ENCODE results near the gene RASA3.

Gene RASA3

DNA sequence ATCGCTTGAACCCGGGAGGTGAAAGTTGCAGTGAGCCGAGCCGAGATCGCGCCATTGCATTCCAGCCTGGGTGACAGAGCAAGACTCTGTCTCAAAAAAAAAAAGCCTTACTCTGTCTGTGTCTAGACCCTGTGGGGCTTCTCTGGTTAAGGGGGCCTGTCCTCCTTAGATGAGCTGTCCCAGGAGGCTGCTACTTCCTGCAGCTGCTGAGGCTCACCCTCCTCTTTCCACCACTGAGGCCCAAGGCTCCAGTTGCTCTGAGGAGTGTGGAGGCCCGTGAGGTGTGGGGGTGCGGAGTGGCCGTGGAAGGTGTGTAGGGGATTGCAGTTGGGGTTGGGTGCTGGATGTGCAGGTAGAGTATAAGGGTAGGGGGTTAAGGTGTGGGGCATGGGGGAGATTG lies 22.1 kb upstream of the RASA3 start:
- no peaks in the 10 kb centered on the region for H3K36me3 ChIP-seq (ENCODE audit: insufficient read depth, insufficient read length, low read length)
- peaks cover 26% of the 10 kb centered on the region for H3K27me3 ChIP-seq (ENCODE audit: insufficient read depth, insufficient read length)
- H3K9me3 ChIP-seq (ENCODE audit: insufficient read depth, low read length), result no peaks in the 10 kb centered on the region
- DNase-seq (ENCODE audit: low read depth, low spot score), result no peak
- H3K4me1 ChIP-seq (ENCODE audit: insufficient read depth, insufficient read length), result peaks cover 6% of the 10 kb centered on the region
- no peak for TF ChIP-seq SUZ12 (IDR thresholded peaks at IDR 0.05; ENCODE audit: extremely low read depth, insufficient read depth, insufficient read length)
- no peak for TF ChIP-seq YY1 (IDR thresholded peaks at IDR 0.05; ENCODE audit: insufficient read depth, insufficient read length)
- no peak for TF ChIP-seq ZNF274 (IDR thresholded peaks at IDR 0.05; ENCODE audit: low read depth, low read length)
- H3K9ac ChIP-seq (ENCODE audit: insufficient read length, low read depth), result no peak overlapping the region
- no peak overlapping the region for H3K4me3 ChIP-seq (ENCODE audit: insufficient read length, low read depth)

- TF ChIP-seq YY1 (IDR thresholded peaks at IDR 0.05; ENCODE audit: insufficient read depth, insufficient read length), result no peak
- TF ChIP-seq SUZ12 (IDR thresholded peaks at IDR 0.05; ENCODE audit: extremely low read depth, insufficient read depth, insufficient read length), result no peak
- no peak for TF ChIP-seq ZNF274 (IDR thresholded peaks at IDR 0.05; ENCODE audit: low read depth, low read length)
Measured at GRCh38 chr13:114153485-114154080, 21.2 kb upstream of the RASA3 start.

GRCh38 chr13:114152831-114153371 lies 20.5 kb upstream of the RASA3 start:
- no peaks in the 10 kb centered on the region for H3K36me3 ChIP-seq (ENCODE audit: insufficient read depth, insufficient read length, low read length)
- no peaks in the 10 kb centered on the region for H3K9me3 ChIP-seq (ENCODE audit: insufficient read depth, low read length)
- peaks cover 26% of the 10 kb centered on the region for H3K27me3 ChIP-seq (ENCODE audit: insufficient read depth, insufficient read length)
- TF ChIP-seq SUZ12 (IDR thresholded peaks at IDR 0.05; ENCODE audit: extremely low read depth, insufficient read depth, insufficient read length), result no peak
- TF ChIP-seq ZNF274 (IDR thresholded peaks at IDR 0.05; ENCODE audit: low read depth, low read length), result no peak
- TF ChIP-seq YY1 (IDR thresholded peaks at IDR 0.05; ENCODE audit: insufficient read depth, insufficient read length), result no peak
- H3K4me1 ChIP-seq (ENCODE audit: insufficient read depth, insufficient read length), result peaks cover 6% of the 10 kb centered on the region
- DNase-seq (ENCODE audit: low read depth, low spot score), result no peak
- H3K4me3 ChIP-seq (ENCODE audit: insufficient read length, low read depth), result no peak overlapping the region
- no peak overlapping the region for H3K9ac ChIP-seq (ENCODE audit: insufficient read length, low read depth)

More at GRCh38 chr13:114153485-114154080, 21.2 kb upstream of the RASA3 start:
- Histone ChIP-seq H3K4me3 (ENCODE audit: insufficient read length, low read depth) (no peak overlapping the region), H3K9ac (ENCODE audit: insufficient read length, low read depth) (no peak overlapping the region), H3K27me3 (ENCODE audit: insufficient read depth, insufficient read length) (peaks cover 26% of the 10 kb centered on the region), H3K36me3 (ENCODE audit: insufficient read depth, insufficient read length, low read length) (no peaks in the 10 kb centered on the region), H3K4me1 (ENCODE audit: insufficient read depth, insufficient read length) (peaks cover 6% of the 10 kb centered on the region), H3K9me3 (ENCODE audit: insufficient read depth, low read length) (no peaks in the 10 kb centered on the region)
- no peak for DNase-seq (ENCODE audit: low read depth, low spot score)

GRCh38 chr13:114152285-114152645 lies 19.8 kb upstream of the RASA3 start:
- no peaks in the 10 kb centered on the region for H3K36me3 ChIP-seq (ENCODE audit: insufficient read depth, insufficient read length, low read length)
- H3K4me3 ChIP-seq (ENCODE audit: insufficient read length, low read depth), result no peak overlapping the region
- peaks cover 26% of the 10 kb centered on the region for H3K27me3 ChIP-seq (ENCODE audit: insufficient read depth, insufficient read length)
- TF ChIP-seq SUZ12 (IDR thresholded peaks at IDR 0.05; ENCODE audit: extremely low read depth, insufficient read depth, insufficient read length) (no peak), ZNF274 (IDR thresholded peaks at IDR 0.05; ENCODE audit: low read depth, low read length) (no peak), YY1 (IDR thresholded peaks at IDR 0.05; ENCODE audit: insufficient read depth, insufficient read length) (no peak)
- H3K9ac ChIP-seq (ENCODE audit: insufficient read length, low read depth), result no peak overlapping the region
- H3K4me1 ChIP-seq (ENCODE audit: insufficient read depth, insufficient read length), result peaks cover 6% of the 10 kb centered on the region
- H3K9me3 ChIP-seq (ENCODE audit: insufficient read depth, low read length), result no peaks in the 10 kb centered on the region
- DNase-seq (ENCODE audit: low read depth, low spot score), result no peak

GRCh38 chr13:114151565-114152284 lies 19.3 kb upstream of the RASA3 start:
- TF ChIP-seq SUZ12 (IDR thresholded peaks at IDR 0.05; ENCODE audit: extremely low read depth, insufficient read depth, insufficient read length) (no peak), ZNF274 (IDR thresholded peaks at IDR 0.05; ENCODE audit: low read depth, low read length) (no peak), YY1 (IDR thresholded peaks at IDR 0.05; ENCODE audit: insufficient read depth, insufficient read length) (no peak)
- DNase-seq (ENCODE audit: low read depth, low spot score), result no peak
- H3K9ac ChIP-seq (ENCODE audit: insufficient read length, low read depth), result no peak overlapping the region
- peaks cover 6% of the 10 kb centered on the region for H3K4me1 ChIP-seq (ENCODE audit: insufficient read depth, insufficient read length)
- H3K4me3 ChIP-seq (ENCODE audit: insufficient read length, low read depth), result no peak overlapping the region
- H3K27me3 ChIP-seq (ENCODE audit: insufficient read depth, insufficient read length), result peaks cover 26% of the 10 kb centered on the region
- H3K36me3 ChIP-seq (ENCODE audit: insufficient read depth, insufficient read length, low read length), result no peaks in the 10 kb centered on the region
- no peaks in the 10 kb centered on the region for H3K9me3 ChIP-seq (ENCODE audit: insufficient read depth, low read length)

DNA sequence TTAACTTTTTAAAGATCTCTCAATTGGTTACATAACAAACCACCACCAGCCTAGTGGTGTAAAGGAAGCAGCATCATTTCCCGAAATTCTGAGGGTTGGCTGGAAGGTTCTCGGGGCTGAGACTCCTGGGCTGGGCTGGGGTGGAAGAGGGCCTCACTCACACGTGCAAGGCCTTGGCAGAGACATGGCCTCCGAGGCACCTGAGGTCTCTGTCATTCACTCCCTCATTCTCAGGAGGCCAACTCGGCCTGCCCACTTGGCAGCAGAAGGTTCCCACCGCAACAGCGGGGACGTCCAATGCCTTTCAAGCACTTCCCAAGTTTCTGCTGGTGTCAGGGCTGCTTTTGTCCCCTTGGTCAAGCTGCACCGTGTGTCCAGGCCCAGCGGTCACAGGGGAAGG lies 18.6 kb upstream of the RASA3 start:
- TF ChIP-seq ZNF274 (IDR thresholded peaks at IDR 0.05; ENCODE audit: low read depth, low read length), result no peak
- TF ChIP-seq YY1 (IDR thresholded peaks at IDR 0.05; ENCODE audit: insufficient read depth, insufficient read length), result no peak
- H3K4me3 ChIP-seq (ENCODE audit: insufficient read length, low read depth), result no peak overlapping the region

More for the DNA sequence above, 18.6 kb upstream of the RASA3 start:
- H3K4me1 ChIP-seq (ENCODE audit: insufficient read depth, insufficient read length), result peaks cover 6% of the 10 kb centered on the region
- DNase-seq (ENCODE audit: low read depth, low spot score), result no peak
- H3K27me3 ChIP-seq (ENCODE audit: insufficient read depth, insufficient read length), result peaks cover 26% of the 10 kb centered on the region
- H3K9me3 ChIP-seq (ENCODE audit: insufficient read depth, low read length), result no peaks in the 10 kb centered on the region
- H3K36me3 ChIP-seq (ENCODE audit: insufficient read depth, insufficient read length, low read length), result no peaks in the 10 kb centered on the region
- H3K9ac ChIP-seq (ENCODE audit: insufficient read length, low read depth), result no peak overlapping the region

Data from NT2/D1 (cell line).